Osteocyte (in vitro differentiated cells): ENCODE measurements around the gene NTN1. TPM values are rescaled to one million over a fixed set of nuclear protein-coding genes. Genes with fewer than 3 reads are reported as not detected.

Experiments
- DNase-seq: peaks from one replicate; pipeline ENCODE4 v3.0.0; 2021; ENCODE audit warnings: mixed read lengths; ENCODE audit not compliant: unreplicated experiment; ENCODE audit errors: extremely low spot score
- H3K27ac Mint-ChIP-seq: one replicate; pipeline ENCODE4 v1.8.0; 2021; ENCODE audit warnings: mild to moderate bottlenecking, mixed read lengths; ENCODE audit not compliant: unreplicated experiment
- H3K27me3 Mint-ChIP-seq: one replicate; pipeline ENCODE4 v1.8.0; 2021; ENCODE audit warnings: mixed read lengths; ENCODE audit not compliant: unreplicated experiment
- H3K36me3 Mint-ChIP-seq: one replicate; pipeline ENCODE4 v1.8.0; 2021; ENCODE audit warnings: mixed read lengths; ENCODE audit not compliant: unreplicated experiment
- H3K4me1 Mint-ChIP-seq: one replicate; pipeline ENCODE4 v1.8.0; 2021; ENCODE audit warnings: mixed read lengths; ENCODE audit not compliant: unreplicated experiment
- H3K4me3 Mint-ChIP-seq: one replicate; pipeline ENCODE4 v1.8.0; 2021; ENCODE audit warnings: mild to moderate bottlenecking, moderate library complexity, mixed read lengths; ENCODE audit not compliant: unreplicated experiment
- H3K9me3 Mint-ChIP-seq: one replicate; pipeline ENCODE4 v1.8.0; 2021; ENCODE audit warnings: mixed read lengths; ENCODE audit not compliant: unreplicated experiment
- total RNA-seq: library from RNA; stranded (reverse); gene quantifications from 2 replicates; pipeline ENCODE4 v1.2.1, GENCODE V29; 2021
- TF ChIP-seq, protein P1 (sequence below): fragments of 200-600 bp; sonication (generic); IDR thresholded peaks from 2 replicates; pipeline ENCODE4 v1.5.0; 2021; ENCODE audit warnings: antibody characterized with exemption, mild to moderate bottlenecking, moderate library complexity

The NTN1 gene
- total RNA-seq, 1 donor from 2014 or later, result 21.4 TPM

DNA sequence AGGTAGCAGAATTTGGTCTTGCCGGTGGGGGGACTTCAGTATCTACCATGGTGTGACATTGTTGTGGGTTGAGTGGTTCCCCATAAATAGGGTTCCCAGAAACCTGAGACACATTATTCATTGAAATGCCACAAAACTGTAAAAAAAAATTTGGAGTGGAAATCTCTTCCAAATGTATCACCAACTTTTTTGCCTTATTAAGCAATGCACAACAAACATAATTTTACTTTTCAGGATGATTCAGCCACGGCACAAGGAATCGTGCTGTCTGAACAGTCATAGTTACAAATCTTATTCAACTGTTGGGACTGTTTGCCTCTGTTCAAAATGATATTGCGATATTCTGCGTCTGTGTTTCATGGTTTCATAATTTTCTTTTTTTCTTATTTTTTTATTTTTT is 181.2 kb downstream of the NTN1 start:
- H3K4me3 Mint-ChIP-seq, result no peak overlapping the region
- H3K27me3 Mint-ChIP-seq, result peaks cover 30% of the 10 kb centered on the region
- H3K4me1 Mint-ChIP-seq, result no peaks in the 10 kb centered on the region
- no peaks in the 10 kb centered on the region for H3K9me3 Mint-ChIP-seq
- no peak overlapping the region for H3K27ac Mint-ChIP-seq
- DNase-seq, result no peak
- TF ChIP-seq, protein P1, sequence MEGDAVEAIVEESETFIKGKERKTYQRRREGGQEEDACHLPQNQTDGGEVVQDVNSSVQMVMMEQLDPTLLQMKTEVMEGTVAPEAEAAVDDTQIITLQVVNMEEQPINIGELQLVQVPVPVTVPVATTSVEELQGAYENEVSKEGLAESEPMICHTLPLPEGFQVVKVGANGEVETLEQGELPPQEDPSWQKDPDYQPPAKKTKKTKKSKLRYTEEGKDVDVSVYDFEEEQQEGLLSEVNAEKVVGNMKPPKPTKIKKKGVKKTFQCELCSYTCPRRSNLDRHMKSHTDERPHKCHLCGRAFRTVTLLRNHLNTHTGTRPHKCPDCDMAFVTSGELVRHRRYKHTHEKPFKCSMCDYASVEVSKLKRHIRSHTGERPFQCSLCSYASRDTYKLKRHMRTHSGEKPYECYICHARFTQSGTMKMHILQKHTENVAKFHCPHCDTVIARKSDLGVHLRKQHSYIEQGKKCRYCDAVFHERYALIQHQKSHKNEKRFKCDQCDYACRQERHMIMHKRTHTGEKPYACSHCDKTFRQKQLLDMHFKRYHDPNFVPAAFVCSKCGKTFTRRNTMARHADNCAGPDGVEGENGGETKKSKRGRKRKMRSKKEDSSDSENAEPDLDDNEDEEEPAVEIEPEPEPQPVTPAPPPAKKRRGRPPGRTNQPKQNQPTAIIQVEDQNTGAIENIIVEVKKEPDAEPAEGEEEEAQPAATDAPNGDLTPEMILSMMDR, result no peak
- H3K36me3 Mint-ChIP-seq, result no peaks in the 10 kb centered on the region

DNA sequence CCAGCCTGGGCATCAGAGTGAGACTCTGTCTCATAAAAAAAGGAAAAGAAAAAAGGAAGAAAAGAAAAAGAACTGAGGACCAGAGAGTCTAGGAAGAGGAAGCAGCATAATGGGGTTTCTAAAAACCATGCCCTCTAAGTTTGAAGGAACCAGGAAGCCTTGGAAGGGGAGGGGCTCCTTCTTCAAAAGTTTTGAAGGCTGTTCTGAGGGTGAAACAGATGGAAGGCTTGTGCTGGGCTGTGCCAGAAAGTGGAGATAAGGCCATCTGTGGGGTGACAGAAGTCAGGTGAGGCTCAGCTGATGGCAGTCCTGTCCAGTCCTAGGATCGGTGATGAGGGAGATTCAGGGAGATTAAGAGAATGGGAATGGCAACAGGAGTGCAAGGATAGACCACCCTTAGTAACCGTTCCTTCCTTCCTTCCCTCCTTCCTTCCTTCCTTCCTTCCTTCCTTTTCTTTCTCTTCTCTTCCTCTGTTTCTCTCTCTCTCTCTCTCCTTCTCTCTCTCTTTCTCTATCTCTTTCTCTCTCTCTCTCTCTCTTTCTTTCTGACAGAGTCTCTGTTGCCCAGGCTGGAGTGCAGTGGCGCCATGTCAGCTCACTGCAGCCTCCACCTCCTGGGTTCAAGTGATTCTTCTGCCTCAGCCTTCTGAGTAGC is 182.6 kb downstream of the NTN1 start:
- H3K4me3 Mint-ChIP-seq, result no peak overlapping the region
- H3K4me1 Mint-ChIP-seq, result no peaks in the 10 kb centered on the region
- DNase-seq, result no peak
- H3K27ac Mint-ChIP-seq, result no peak overlapping the region
- H3K36me3 Mint-ChIP-seq, result no peaks in the 10 kb centered on the region
- no peaks in the 10 kb centered on the region for H3K9me3 Mint-ChIP-seq
- peaks cover 27% of the 10 kb centered on the region for H3K27me3 Mint-ChIP-seq
- TF ChIP-seq, protein P1, result no peak

DNA sequence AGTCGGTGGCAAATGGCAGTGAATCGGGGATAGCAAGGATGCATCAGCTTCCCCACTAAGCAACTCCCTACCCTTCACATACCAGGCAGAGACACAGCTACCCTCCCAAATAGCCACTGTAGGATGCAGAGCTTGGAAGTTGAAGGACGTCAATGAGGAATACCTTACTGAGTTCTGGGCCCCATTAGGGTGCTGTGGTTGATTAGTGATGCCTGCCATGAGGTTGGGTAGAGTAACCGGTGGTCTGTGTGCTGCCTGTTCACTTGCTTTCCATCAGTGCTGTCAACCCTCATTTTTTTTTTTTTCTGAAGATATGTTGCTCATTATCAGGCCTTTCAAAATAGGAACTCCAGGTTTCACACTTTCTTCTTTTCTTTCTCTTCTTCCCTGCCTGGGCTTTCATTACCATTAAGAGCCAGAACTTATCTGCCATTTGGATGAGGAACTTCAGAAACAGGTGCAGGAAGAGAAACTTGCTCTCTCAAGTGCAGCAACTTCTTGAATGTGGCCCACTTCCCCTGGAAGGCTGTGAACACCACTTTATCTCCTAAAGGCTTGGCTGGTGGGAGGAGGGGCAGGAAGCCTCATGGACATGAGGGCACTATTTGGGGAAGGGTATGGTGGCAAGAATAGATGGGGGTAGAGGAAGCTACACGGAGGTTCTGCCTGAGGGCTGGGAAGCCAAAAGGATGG is 183.5 kb downstream of the NTN1 start:
- Mint-ChIP-seq H3K27ac (no peak overlapping the region), H3K36me3 (peaks cover 3% of the 10 kb centered on the region), H3K4me1 (no peaks in the 10 kb centered on the region), H3K4me3 (no peak overlapping the region), H3K9me3 (no peaks in the 10 kb centered on the region), H3K27me3 (peaks cover 27% of the 10 kb centered on the region)
- no peak for DNase-seq
- TF ChIP-seq, protein P1, result no peak

DNA sequence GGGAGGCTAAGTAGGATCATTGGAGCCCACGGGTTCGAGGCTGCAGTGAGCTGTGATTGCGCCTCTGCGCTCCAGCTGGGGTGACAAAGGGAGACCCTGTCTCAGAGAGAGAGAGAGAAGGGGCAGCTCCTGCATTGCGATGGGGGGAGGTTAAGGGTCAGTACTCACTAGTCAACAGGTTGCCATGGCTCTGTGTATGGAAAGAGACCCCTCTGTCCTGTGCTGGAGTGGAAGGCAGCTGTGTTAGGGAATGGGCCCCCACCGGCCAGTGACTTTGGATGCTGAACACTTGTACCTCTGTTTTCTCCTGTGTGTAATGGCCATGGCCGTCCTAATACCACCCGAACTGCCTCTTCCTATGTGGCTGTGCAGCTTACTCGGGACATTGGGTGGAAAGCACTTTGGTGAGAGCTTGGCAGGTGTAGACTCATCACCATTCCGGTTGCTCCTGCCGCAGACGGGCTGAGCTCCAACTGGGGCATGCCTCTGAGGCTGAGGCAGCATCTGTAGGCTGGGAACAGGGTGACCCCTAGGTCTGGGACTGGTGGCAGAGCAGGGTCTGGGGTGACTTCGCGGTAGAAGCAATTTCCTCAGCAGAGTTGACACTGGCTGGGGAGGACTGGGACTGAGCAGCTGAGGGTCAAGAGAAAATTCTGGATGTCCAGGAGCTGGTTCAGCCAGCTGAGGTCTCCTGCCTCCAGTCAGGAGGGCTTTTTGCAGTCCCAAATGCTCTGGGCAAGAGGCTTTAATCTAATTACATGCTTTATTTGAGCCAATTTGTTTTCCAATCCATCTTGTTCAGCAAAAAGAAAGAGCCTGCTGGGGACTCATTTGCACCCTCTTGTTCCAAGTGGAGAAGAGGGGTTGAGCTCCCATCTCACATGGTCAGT is 184.5 kb downstream of the NTN1 start:
- peaks cover under 1% of the 10 kb centered on the region for H3K4me1 Mint-ChIP-seq
- peaks cover 3% of the 10 kb centered on the region for H3K36me3 Mint-ChIP-seq
- no peaks in the 10 kb centered on the region for H3K9me3 Mint-ChIP-seq
- peaks cover 23% of the 10 kb centered on the region for H3K27me3 Mint-ChIP-seq
- H3K4me3 Mint-ChIP-seq, result no peak overlapping the region
- DNase-seq, result no peak
- no peak overlapping the region for H3K27ac Mint-ChIP-seq
- TF ChIP-seq, protein P1, result no peak

DNA sequence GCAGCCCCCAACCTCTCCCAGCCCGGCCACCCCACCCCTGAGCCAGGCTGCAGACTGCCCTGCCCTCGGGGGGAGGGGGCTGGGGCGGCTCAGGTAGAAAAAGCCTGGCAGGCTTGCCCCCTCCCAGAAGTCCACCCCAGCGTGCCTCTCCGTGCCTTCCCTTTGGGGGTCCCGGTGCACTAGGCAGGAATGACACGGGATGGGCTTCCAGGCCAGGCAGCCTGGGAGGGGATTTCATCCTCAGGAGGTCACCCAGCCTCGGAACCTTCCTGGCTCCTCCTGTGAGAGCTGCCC is 185.0 kb downstream of the NTN1 start:
- H3K27me3 Mint-ChIP-seq, result peaks cover 20% of the 10 kb centered on the region
- no peaks in the 10 kb centered on the region for H3K9me3 Mint-ChIP-seq
- TF ChIP-seq, protein P1, result no peak
- no peak overlapping the region for H3K27ac Mint-ChIP-seq
- peaks cover 6% of the 10 kb centered on the region for H3K4me1 Mint-ChIP-seq
- H3K4me3 Mint-ChIP-seq, result no peak overlapping the region
- no peak for DNase-seq
- H3K36me3 Mint-ChIP-seq, result peaks cover 3% of the 10 kb centered on the region
